ENCODE measurements around the gene ZNF143. TPM values are rescaled to one million over a fixed set of nuclear protein-coding genes. Genes with fewer than 3 reads are reported as not detected.

The ZNF143 gene
- total RNA-seq, 1 experiment from 2014 or later, result 30.2 TPM

GRCh38 chr11:9533736-9534473 lies 73.1 kb downstream of the ZNF143 start:
- in situ Hi-C loops (cut with HindIII; ENCODE audit: low pct_unique_long_range_greater_than_20kb, low sequenced_read_pairs) (no loop called here), intact Hi-C loops (cut with micrococcal nuclease; ENCODE audit: unreplicated experiment) (no loop called here)
- H3K27ac ChIP-seq (ENCODE audit: low read length), result peak overlapping the region; percentile 14
- H3K36me3 ChIP-seq (ENCODE audit: control insufficient read depth, insufficient read depth, low read length), result no peaks in the 10 kb centered on the region
- TF ChIP-seq SIN3A (IDR thresholded peaks at IDR 0.05; ENCODE audit: borderline replicate concordance, insufficient read depth, low read depth, low read length) (no peak), POLR2AphosphoS5 (IDR thresholded peaks at IDR 0.05; ENCODE audit: low read depth, low read length) (no peak), REST (IDR thresholded peaks at IDR 0.05; ENCODE audit: insufficient read depth in 1 of 2, low read depth in 2 of 2, low read length in 1 of 2) (no peak), TCF7L2 (IDR thresholded peaks at IDR 0.05; ENCODE audit: low read depth, low read length) (no peak), CTCF (IDR thresholded peaks at IDR 0.05) (no peak)
- H3K4me3 ChIP-seq (ENCODE audit: low read depth in 2 of 2, low read length in 2 of 2), result no peak overlapping the region
- no peaks in the 10 kb centered on the region for H3K9me3 ChIP-seq (ENCODE audit: control insufficient read depth, insufficient read depth, low read depth, low read length)
- DNase-seq (ENCODE audit: low read depth, low spot score), result no peak
- POLR2A ChIA-PET, result interaction anchor here (0.7 kb wide), 2 partner anchors 48 to 66 kb away, joined by 5 to 8 read pairs; no protein-coding TSS in a partner anchor
- CTCF ChIA-PET, result interaction anchor here (0.6 to 1.7 kb wide), 4 partner anchors 27 to 1010 kb away, joined by 3 to 6 read pairs (median 4); no protein-coding TSS in a partner anchor
- H3K4me1 ChIP-seq (ENCODE audit: control insufficient read depth, insufficient read depth, low read length), result peaks cover 30% of the 10 kb centered on the region
- ATAC-seq, result no peak
- no peaks in the 10 kb centered on the region for H3K27me3 ChIP-seq (ENCODE audit: control insufficient read depth, insufficient read depth, low read length)
- BruUV-seq (replicated peaks), result no TSS peak

GRCh38 chr11:9535189-9535781 lies 74.5 kb downstream of the ZNF143 start:
- no peak overlapping the region for H3K4me3 ChIP-seq (ENCODE audit: low read depth in 2 of 2, low read length in 2 of 2)
- H3K27me3 ChIP-seq (ENCODE audit: control insufficient read depth, insufficient read depth, low read length), result no peaks in the 10 kb centered on the region
- peak; percentile 66 for DNase-seq (ENCODE audit: low read depth, low spot score)
- CTCF ChIA-PET, result interaction anchor here (0.5 to 1.3 kb wide), 12 partner anchors 26 to 1998 kb away, joined by 3 to 6 read pairs (median 3); partner anchors contain the start of gene WEE1
- H3K4me1 ChIP-seq (ENCODE audit: control insufficient read depth, insufficient read depth, low read length), result peaks cover 17% of the 10 kb centered on the region
- POLR2A ChIA-PET, result interaction anchor here (0.6 to 1.3 kb wide), 4 partner anchors 19 to 762 kb away, joined by 3 to 8 read pairs (median 4); no protein-coding TSS in a partner anchor
- BruUV-seq (replicated peaks), result no TSS peak
- H3K36me3 ChIP-seq (ENCODE audit: control insufficient read depth, insufficient read depth, low read length), result no peaks in the 10 kb centered on the region
- intact Hi-C loops (cut with micrococcal nuclease; ENCODE audit: unreplicated experiment), result no loop called here
- TF ChIP-seq CTCF (IDR thresholded peaks at IDR 0.05) (peak; percentile 99), POLR2AphosphoS5 (IDR thresholded peaks at IDR 0.05; ENCODE audit: low read depth, low read length) (no peak), SIN3A (IDR thresholded peaks at IDR 0.05; ENCODE audit: borderline replicate concordance, insufficient read depth, low read depth, low read length) (no peak), REST (IDR thresholded peaks at IDR 0.05; ENCODE audit: insufficient read depth in 1 of 2, low read depth in 2 of 2, low read length in 1 of 2) (no peak), TCF7L2 (IDR thresholded peaks at IDR 0.05; ENCODE audit: low read depth, low read length) (no peak)
- peak; percentile 51 for ATAC-seq
- H3K27ac ChIP-seq (ENCODE audit: low read length), result no peak overlapping the region
- no peaks in the 10 kb centered on the region for H3K9me3 ChIP-seq (ENCODE audit: control insufficient read depth, insufficient read depth, low read depth, low read length)
- in situ Hi-C loops (cut with HindIII; ENCODE audit: low pct_unique_long_range_greater_than_20kb, low sequenced_read_pairs), result no loop called here

Data from Panc1 (cell line).